ENCODE data around the gene ANO1. TPM values are rescaled to one million over a fixed set of nuclear protein-coding genes. Genes with fewer than 3 reads are reported as not detected.

ANO1 gene
- total RNA-seq, 1 experiment from 2014 or later = 10.9 TPM

GRCh38 chr11:70029115-70029860, 48.8 kb upstream of the ANO1 start:
- no CpG with 5 or more reads among the region's 14 CpGs for WGBS (ENCODE audit: extremely low coverage, insufficient read length, low lambda C conversion rate)
- DNase-seq = peak; percentile 34

More at GRCh38 chr11:70029115-70029860, 48.8 kb upstream of the ANO1 start:
- H3K4me2 ChIP-seq (ENCODE audit: insufficient read depth, insufficient read length, low read length) = no peak overlapping the region
- H3K9me3 ChIP-seq (ENCODE audit: control insufficient read depth, low read depth, low read length) = no peaks in the 10 kb centered on the region
- no peak overlapping the region for H2AFZ ChIP-seq (ENCODE audit: low read length)
- H4K20me1 ChIP-seq (ENCODE audit: control insufficient read depth, insufficient read depth, insufficient read length) = no peaks in the 10 kb centered on the region
- H3K4me3 Mint-ChIP-seq = no peak overlapping the region
- H3K36me3 Mint-ChIP-seq (ENCODE audit: insufficient read depth in 1 of 3, low read depth in 3 of 3) = no peaks in the 10 kb centered on the region
- no peaks in the 10 kb centered on the region for H3K4me1 ChIP-seq (ENCODE audit: insufficient read depth, low read length)
- no peak overlapping the region for H3K23ac ChIP-seq (ENCODE audit: insufficient read length, low read depth, low read length)
- no peak overlapping the region for H2BK12ac ChIP-seq (ENCODE audit: insufficient read length, low read depth, low read length)
- H3K79me1 ChIP-seq (ENCODE audit: insufficient read depth, low read depth, low read length, poor library complexity, severe bottlenecking) = no peaks in the 10 kb centered on the region
- no peak overlapping the region for H2BK120ac ChIP-seq (ENCODE audit: low read depth, low read length, poor library complexity, severe bottlenecking)
- H2BK5ac ChIP-seq (ENCODE audit: insufficient read length, low read length) = no peak overlapping the region
- H3K27me3 Mint-ChIP-seq (ENCODE audit: low read depth) = peaks cover 28% of the 10 kb centered on the region
- H2BK15ac ChIP-seq (ENCODE audit: low read depth, low read length) = no peak overlapping the region
- no peaks in the 10 kb centered on the region for H3K23me2 ChIP-seq (ENCODE audit: insufficient read length, low read depth, low read length, poor library complexity, severe bottlenecking)
- H3K9ac ChIP-seq (ENCODE audit: extremely low read depth, insufficient read length, low read length) = no peak overlapping the region
- H3T11ph ChIP-seq (ENCODE audit: low read length) = no peak overlapping the region
- peaks cover 6 to 7% of the 10 kb centered on the region in 2 experiments for H3K4me1 Mint-ChIP-seq
- no peak overlapping the region for H3K56ac ChIP-seq (ENCODE audit: insufficient read length, low read depth, low read length)
- H4K91ac ChIP-seq (ENCODE audit: insufficient read length, low read depth, low read length) = no peak overlapping the region
- H3K27me3 ChIP-seq (ENCODE audit: insufficient read depth, low read length) = no peaks in the 10 kb centered on the region
- H3K14ac ChIP-seq (ENCODE audit: insufficient read depth, low read length) = no peak overlapping the region
- H2AK5ac ChIP-seq (ENCODE audit: insufficient read length, low read length) = no peak overlapping the region
- H3K27ac Mint-ChIP-seq = peak overlapping the region in 1 of 3 experiments; percentile 27; a peak in 1 of 7 replicates
- no peaks in the 10 kb centered on the region for H3K79me2 ChIP-seq (ENCODE audit: insufficient read depth, low read length)
- H2BK20ac ChIP-seq (ENCODE audit: low read depth, low read length, poor library complexity, severe bottlenecking) = no peak overlapping the region
- H3K27ac ChIP-seq (ENCODE audit: insufficient read length, low read depth, low read length) = no peak overlapping the region
- H3K18ac ChIP-seq (ENCODE audit: insufficient read length, low read depth, low read length) = no peak overlapping the region
- peak; percentile 26; the same call in 1 of the 3 replicates for TF ChIP-seq CTCF (conservative IDR thresholded peaks at IDR 0.05)
- H4K8ac ChIP-seq (replicated peaks; ENCODE audit: insufficient read length, low read depth, low read length) = no peak overlapping the region
- H3K4ac ChIP-seq (ENCODE audit: low read depth, low read length) = no peak overlapping the region
- no peaks in the 10 kb centered on the region for H3K9me3 Mint-ChIP-seq
- H4K5ac ChIP-seq (ENCODE audit: insufficient read length, low read depth, low read length) = no peak overlapping the region

All from H9 (cell line).